ENCODE results near the gene AADACL4. TPM values are rescaled to one million over a fixed set of nuclear protein-coding genes. Genes with fewer than 3 reads are reported as not detected.

AADACL4 gene
- total and polyA plus RNA-seq, 2 donors (not counting 1 experiment from before 2014, with no cell fraction given): not detected

GRCh38 chr1:12621346-12622335 is 22.2 kb upstream of the AADACL4 start:
- Histone ChIP-seq H4K20me1 (ENCODE audit: control insufficient read depth, insufficient read depth, low read length, poor library complexity, severe bottlenecking) (no peaks in the 10 kb centered on the region), H3K36me3 (replicated peaks in 1 of 2; ENCODE audit: control extremely low read depth in 1 of 2, control insufficient read depth in 1 of 2, extremely low read depth in 1 of 2, insufficient read depth in 2 of 2, low read length in 1 of 2) (no peaks in the 10 kb centered on the region), H3K9ac (ENCODE audit: low read length) (no peak overlapping the region), H3K9me3 (ENCODE audit: control extremely low read depth in 1 of 3, control insufficient read depth in 2 of 3, insufficient read depth in 1 of 3, low read length in 2 of 3) (peaks cover 0 to 6% (median 0%) of the 10 kb centered on the region in 3 donors), H3K27ac (ENCODE audit: low read length in 2 of 2) (no peak overlapping the region), H2AFZ (ENCODE audit: insufficient read depth, low read depth, low read length, poor library complexity, severe bottlenecking) (no peak overlapping the region), H3K79me2 (ENCODE audit: control insufficient read depth, insufficient read depth, low read length) (no peaks in the 10 kb centered on the region), H3K27me3 (replicated peaks in 1 of 4; ENCODE audit: control extremely low read depth in 1 of 4, control insufficient read depth in 3 of 4, insufficient read depth in 4 of 4, low read length in 3 of 4) (peaks cover 0 to 33% (median 9%) of the 10 kb centered on the region in 4 experiments), H3K4me2 (replicated peaks; ENCODE audit: low read depth, low read length, poor library complexity, severe bottlenecking) (no peak overlapping the region), H3K4me3 (ENCODE audit: control extremely low read depth in 1 of 5, extremely low read depth in 1 of 5, insufficient read depth in 1 of 5, low read depth in 2 of 5, low read length in 4 of 5) (no peak overlapping the region), H3K4me1 (ENCODE audit: control insufficient read depth in 2 of 2, insufficient read depth in 2 of 2, low read length in 2 of 2) (peaks cover 23 to 34% of the 10 kb centered on the region in 2 donors)
- Mint-ChIP-seq H3K27ac (no peak overlapping the region), H3K9me3 (ENCODE audit: insufficient read depth) (no peaks in the 10 kb centered on the region), H3K4me1 (peaks cover 30% of the 10 kb centered on the region), H3K27me3 (peaks cover 40% of the 10 kb centered on the region), H3K4me3 (no peak overlapping the region)
- 75% methylated on average over 13 of the region's 15 CpGs for WGBS (ENCODE audit: insufficient coverage)
- intact Hi-C loops (cut with micrococcal nuclease): no loop called here
- DNase-seq (no peak), ATAC-seq (ENCODE audit: low read depth) (no peak)
- TF ChIP-seq EZH2 (IDR thresholded peaks at IDR 0.05; ENCODE audit: borderline replicate concordance, insufficient read depth, low read depth, low read length, poor library complexity, severe bottlenecking): no peak
- ChIA-PET CTCF (interaction anchor here (0.6 to 4.2 kb wide), 11 partner anchors 9 to 346 kb away, joined by 3 to 50 read pairs (median 3); no protein-coding TSS in a partner anchor), POLR2A (no interaction called here)

GRCh38 chr1:12622506-12622905 is 21.4 kb upstream of the AADACL4 start:
- Histone ChIP-seq H3K27ac (ENCODE audit: low read length in 2 of 2) (no peak overlapping the region), H3K27me3 (replicated peaks in 1 of 4; ENCODE audit: control extremely low read depth in 1 of 4, control insufficient read depth in 3 of 4, insufficient read depth in 4 of 4, low read length in 3 of 4) (peaks cover 0 to 24% (median 5%) of the 10 kb centered on the region in 4 experiments), H3K36me3 (replicated peaks in 1 of 2; ENCODE audit: control extremely low read depth in 1 of 2, control insufficient read depth in 1 of 2, extremely low read depth in 1 of 2, insufficient read depth in 2 of 2, low read length in 1 of 2) (no peaks in the 10 kb centered on the region), H3K4me2 (replicated peaks; ENCODE audit: low read depth, low read length, poor library complexity, severe bottlenecking) (no peak overlapping the region), H3K79me2 (ENCODE audit: control insufficient read depth, insufficient read depth, low read length) (no peaks in the 10 kb centered on the region), H3K4me1 (ENCODE audit: control insufficient read depth in 2 of 2, insufficient read depth in 2 of 2, low read length in 2 of 2) (peaks cover 15 to 25% of the 10 kb centered on the region in 2 donors), H3K9ac (ENCODE audit: low read length) (no peak overlapping the region), H3K4me3 (ENCODE audit: control extremely low read depth in 1 of 5, extremely low read depth in 1 of 5, insufficient read depth in 1 of 5, low read depth in 2 of 5, low read length in 4 of 5) (no peak overlapping the region), H3K9me3 (ENCODE audit: control extremely low read depth in 1 of 3, control insufficient read depth in 2 of 3, insufficient read depth in 1 of 3, low read length in 2 of 3) (peaks cover 0 to 6% (median 0%) of the 10 kb centered on the region in 3 donors), H2AFZ (ENCODE audit: insufficient read depth, low read depth, low read length, poor library complexity, severe bottlenecking) (no peak overlapping the region), H4K20me1 (ENCODE audit: control insufficient read depth, insufficient read depth, low read length, poor library complexity, severe bottlenecking) (no peaks in the 10 kb centered on the region)
- intact Hi-C loops (cut with micrococcal nuclease): no loop called here
- H3K27ac Mint-ChIP-seq: no peak overlapping the region
- ATAC-seq (ENCODE audit: low read depth) (no peak), DNase-seq (no peak)
- TF ChIP-seq CTCF (IDR thresholded peaks at IDR 0.05): no peak
- no peak for TF ChIP-seq EZH2 (IDR thresholded peaks at IDR 0.05; ENCODE audit: borderline replicate concordance, insufficient read depth, low read depth, low read length, poor library complexity, severe bottlenecking)
- H3K4me3 Mint-ChIP-seq: no peak overlapping the region
- ChIA-PET CTCF (interaction anchor here (1.0 kb wide), 1 partner anchor 346 kb away, joined by 3 read pairs; no protein-coding TSS in a partner anchor), POLR2A (no interaction called here)
- H3K4me1 Mint-ChIP-seq: peaks cover 24% of the 10 kb centered on the region
- no peaks in the 10 kb centered on the region for H3K9me3 Mint-ChIP-seq (ENCODE audit: insufficient read depth)
- peaks cover 35% of the 10 kb centered on the region for H3K27me3 Mint-ChIP-seq
- WGBS (ENCODE audit: insufficient coverage): 94% methylated on average over 12 of the region's 12 CpGs

Measured in B cell (primary cell).